Osteoblast (primary cell): ENCODE results near the gene GRHL3. TPM values are rescaled to one million over a fixed set of nuclear protein-coding genes. Genes with fewer than 3 reads are reported as not detected.

Experiments used
- DNase-seq: peaks from one replicate; pipeline ENCODE4 v3.0.0; 2011; ENCODE audit warnings: low spot score, mixed read lengths; ENCODE audit not compliant: insufficient read length; ENCODE audit errors: missing footprints
- H2AFZ ChIP-seq: 2 replicates; pipeline ENCODE4 v1.6.0; 2011; ENCODE audit warnings: mild to moderate bottlenecking, low read length
- H3K27ac ChIP-seq: 2 replicates; pipeline ENCODE4 v1.5.1; 2011; ENCODE audit warnings: mild to moderate bottlenecking, low read depth, low read length, moderate library complexity
- H3K27me3 ChIP-seq: 2 replicates; pipeline ENCODE4 v1.6.0; 2012; ENCODE audit warnings: mild to moderate bottlenecking, control low read depth, inconsistent platforms, low read length, moderate library complexity; ENCODE audit not compliant: insufficient read depth
- H3K36me3 ChIP-seq: 2 replicates; pipeline ENCODE4 v1.5.1; 2011; ENCODE audit warnings: mild to moderate bottlenecking, low read length, control low read depth, moderate library complexity; ENCODE audit not compliant: insufficient read depth
- H3K4me1 ChIP-seq: 2 replicates; pipeline ENCODE4 v1.5.1; 2011; ENCODE audit warnings: mild to moderate bottlenecking, low read length, control low read depth, moderate library complexity; ENCODE audit not compliant: insufficient read depth
- H3K4me2 ChIP-seq: 2 replicates; pipeline ENCODE4 v1.6.0; 2011; ENCODE audit warnings: mild to moderate bottlenecking, low read length; ENCODE audit not compliant: insufficient read depth
- H3K4me3 ChIP-seq: fragments of 200-600 bp; sonication (generic); 3 replicates; pipeline ENCODE4 v1.5.1; 2012; ENCODE audit warnings: mild to moderate bottlenecking, low read length, inconsistent platforms; ENCODE audit not compliant: insufficient read depth
- H3K79me2 ChIP-seq: 2 replicates; pipeline ENCODE4 v1.6.0; 2012; ENCODE audit warnings: mild to moderate bottlenecking, low read length, control low read depth, inconsistent platforms; ENCODE audit not compliant: insufficient read depth
- H3K9me3 ChIP-seq: 2 replicates; pipeline ENCODE4 v1.5.1; 2011; ENCODE audit warnings: low read depth, low read length, control low read depth
- H4K20me1 ChIP-seq: 2 replicates; pipeline ENCODE4 v1.6.0; 2012; ENCODE audit warnings: mild to moderate bottlenecking, low read length, control low read depth; ENCODE audit not compliant: insufficient read depth
- total RNA-seq: library from RNA; depleted of rRNA; stranded (reverse); fragments of >200 nt; gene quantifications from 2 replicates; pipeline ENCODE4 v1.2.3, GENCODE V29; 2012
- TF ChIP-seq, protein P1 (sequence below): IDR thresholded peaks from 2 replicates; pipeline ENCODE4 v1.5.1; 2011; ENCODE audit warnings: mild to moderate bottlenecking, low read depth, low read length, moderate library complexity; ENCODE audit errors: extremely low read depth

GRHL3 gene
- total RNA-seq, 1 donor = not detected

DNA sequence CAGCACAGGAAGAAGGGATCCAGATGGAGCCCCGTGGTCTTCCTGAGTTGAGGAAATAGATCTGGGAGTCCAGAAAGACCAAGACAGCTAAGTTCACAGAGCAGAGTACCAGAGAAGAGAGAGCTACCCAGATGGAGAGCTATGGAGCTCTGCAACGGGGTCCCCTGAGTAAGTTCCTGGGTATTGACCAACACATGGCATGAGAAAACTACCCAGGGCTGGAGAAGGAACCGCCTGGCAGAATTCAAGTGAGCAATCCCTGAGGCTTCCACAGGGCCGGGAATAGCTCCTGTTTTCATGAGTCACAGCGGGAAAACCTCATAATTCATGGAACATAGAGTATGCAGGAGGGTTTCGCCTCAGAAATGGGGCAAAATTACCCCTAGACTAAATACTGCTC is 74.7 kb downstream of the GRHL3 start:
- no peak overlapping the region for H3K4me3 ChIP-seq
- no peaks in the 10 kb centered on the region for H3K9me3 ChIP-seq
- no peaks in the 10 kb centered on the region for H3K36me3 ChIP-seq
- peak overlapping the region; percentile 55 for H3K27ac ChIP-seq
- H2AFZ ChIP-seq = no peak overlapping the region
- TF ChIP-seq, protein P1, sequence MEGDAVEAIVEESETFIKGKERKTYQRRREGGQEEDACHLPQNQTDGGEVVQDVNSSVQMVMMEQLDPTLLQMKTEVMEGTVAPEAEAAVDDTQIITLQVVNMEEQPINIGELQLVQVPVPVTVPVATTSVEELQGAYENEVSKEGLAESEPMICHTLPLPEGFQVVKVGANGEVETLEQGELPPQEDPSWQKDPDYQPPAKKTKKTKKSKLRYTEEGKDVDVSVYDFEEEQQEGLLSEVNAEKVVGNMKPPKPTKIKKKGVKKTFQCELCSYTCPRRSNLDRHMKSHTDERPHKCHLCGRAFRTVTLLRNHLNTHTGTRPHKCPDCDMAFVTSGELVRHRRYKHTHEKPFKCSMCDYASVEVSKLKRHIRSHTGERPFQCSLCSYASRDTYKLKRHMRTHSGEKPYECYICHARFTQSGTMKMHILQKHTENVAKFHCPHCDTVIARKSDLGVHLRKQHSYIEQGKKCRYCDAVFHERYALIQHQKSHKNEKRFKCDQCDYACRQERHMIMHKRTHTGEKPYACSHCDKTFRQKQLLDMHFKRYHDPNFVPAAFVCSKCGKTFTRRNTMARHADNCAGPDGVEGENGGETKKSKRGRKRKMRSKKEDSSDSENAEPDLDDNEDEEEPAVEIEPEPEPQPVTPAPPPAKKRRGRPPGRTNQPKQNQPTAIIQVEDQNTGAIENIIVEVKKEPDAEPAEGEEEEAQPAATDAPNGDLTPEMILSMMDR = no peak
- H3K4me1 ChIP-seq = peaks cover 27% of the 10 kb centered on the region
- H3K4me2 ChIP-seq = peak overlapping the region; percentile 60
- no peaks in the 10 kb centered on the region for H3K27me3 ChIP-seq
- H4K20me1 ChIP-seq = no peaks in the 10 kb centered on the region
- peak; percentile 87 for DNase-seq
- H3K79me2 ChIP-seq = no peaks in the 10 kb centered on the region

DNA sequence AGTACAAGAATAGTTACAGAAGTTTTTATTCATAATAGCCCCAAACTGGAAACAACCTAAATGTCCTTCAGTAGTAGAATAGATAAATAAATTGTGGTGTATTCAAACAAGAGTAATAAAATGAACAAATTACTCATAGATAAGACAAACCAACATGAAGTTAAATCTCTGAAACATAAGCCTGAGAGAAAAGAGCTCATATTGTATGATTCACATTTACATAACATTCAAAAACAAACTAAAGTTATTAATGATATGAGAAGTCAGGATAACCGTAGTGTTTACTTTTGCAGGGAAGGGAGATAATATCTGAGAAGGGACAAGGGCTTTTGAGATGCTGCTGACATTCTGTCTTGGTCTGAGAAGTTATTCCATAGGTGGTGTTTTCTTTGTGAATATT is 80.9 kb downstream of the GRHL3 start:
- no peak overlapping the region for H3K4me2 ChIP-seq
- peaks cover 4% of the 10 kb centered on the region for H3K4me1 ChIP-seq
- no peak for DNase-seq
- H3K4me3 ChIP-seq = no peak overlapping the region
- H2AFZ ChIP-seq = no peak overlapping the region
- no peaks in the 10 kb centered on the region for H4K20me1 ChIP-seq
- H3K27ac ChIP-seq = no peak overlapping the region
- TF ChIP-seq, protein P1 = no peak
- H3K27me3 ChIP-seq = no peaks in the 10 kb centered on the region
- no peaks in the 10 kb centered on the region for H3K9me3 ChIP-seq
- H3K79me2 ChIP-seq = no peaks in the 10 kb centered on the region
- no peaks in the 10 kb centered on the region for H3K36me3 ChIP-seq

DNA sequence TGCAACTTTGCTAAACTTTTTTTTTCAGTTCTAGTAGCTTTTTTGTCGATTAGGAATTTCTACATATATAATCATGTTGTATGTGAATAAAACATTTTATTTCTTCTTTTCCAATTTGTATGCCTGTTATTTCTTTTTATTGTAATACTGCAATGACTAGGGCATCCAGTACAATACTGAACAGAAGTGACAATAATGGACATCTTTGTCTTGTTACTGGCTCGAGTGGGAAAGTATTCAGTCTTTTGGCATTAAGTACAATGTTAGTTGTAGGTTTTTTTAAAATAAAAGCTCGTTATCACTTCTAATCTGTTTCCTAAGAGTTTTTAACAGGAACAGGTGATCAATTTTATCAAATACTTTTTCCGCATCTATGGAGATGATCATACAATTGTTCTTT is 84.6 kb downstream of the GRHL3 start:
- H3K27me3 ChIP-seq = no peaks in the 10 kb centered on the region
- no peak overlapping the region for H2AFZ ChIP-seq
- H3K79me2 ChIP-seq = no peaks in the 10 kb centered on the region
- no peak overlapping the region for H3K4me2 ChIP-seq
- no peak overlapping the region for H3K4me3 ChIP-seq
- DNase-seq = no peak
- H3K4me1 ChIP-seq = peaks cover 4% of the 10 kb centered on the region
- TF ChIP-seq, protein P1 = no peak
- no peaks in the 10 kb centered on the region for H3K36me3 ChIP-seq
- no peak overlapping the region for H3K27ac ChIP-seq
- H4K20me1 ChIP-seq = no peaks in the 10 kb centered on the region
- H3K9me3 ChIP-seq = no peaks in the 10 kb centered on the region

Other genes with a start within 250 kb of the GRHL3 start
- under 0.01 TPM in 1 of 2 replicates, not detected in the other for gene MYOM3, start 207.2 kb upstream of the GRHL3 start, total RNA-seq
- under 0.01 TPM in 2 replicates for gene IL22RA1, start 176.2 kb upstream of the GRHL3 start, total RNA-seq
- under 0.01 TPM in 1 of 2 replicates, not detected in the other for gene IFNLR1, start 132.1 kb upstream of the GRHL3 start, total RNA-seq
- 7.2 and 7.4 TPM in 2 replicates for gene STPG1, start 94.4 kb downstream of the GRHL3 start, total RNA-seq
- 29.2 and 31.8 TPM in 2 replicates for gene NIPAL3, start 96.4 kb downstream of the GRHL3 start, total RNA-seq
- gene RCAN3, start 183.5 kb downstream of the GRHL3 start, total RNA-seq = 1.8 and 3.5 TPM in 2 replicates
- not detected in 2 replicates for gene NCMAP, start 236.7 kb downstream of the GRHL3 start, total RNA-seq